GM21528 (cell line): ENCODE data around the gene HSPBP1.
"Not testable (repeated sequence)": the region's sequence is repeated elsewhere in the genome, so short reads cannot be mapped to it uniquely, and the experiment has no call there.

Experiments used
- ATAC-seq: cut with Tn5 transposase; IDR thresholded peaks from one replicate; pipeline ENCODE4 v1.9.1; 2021; ENCODE audit warnings: mild to moderate bottlenecking, moderate library complexity; ENCODE audit not compliant: unreplicated experiment, low FRiP score

The HSPBP1 gene

DNA sequence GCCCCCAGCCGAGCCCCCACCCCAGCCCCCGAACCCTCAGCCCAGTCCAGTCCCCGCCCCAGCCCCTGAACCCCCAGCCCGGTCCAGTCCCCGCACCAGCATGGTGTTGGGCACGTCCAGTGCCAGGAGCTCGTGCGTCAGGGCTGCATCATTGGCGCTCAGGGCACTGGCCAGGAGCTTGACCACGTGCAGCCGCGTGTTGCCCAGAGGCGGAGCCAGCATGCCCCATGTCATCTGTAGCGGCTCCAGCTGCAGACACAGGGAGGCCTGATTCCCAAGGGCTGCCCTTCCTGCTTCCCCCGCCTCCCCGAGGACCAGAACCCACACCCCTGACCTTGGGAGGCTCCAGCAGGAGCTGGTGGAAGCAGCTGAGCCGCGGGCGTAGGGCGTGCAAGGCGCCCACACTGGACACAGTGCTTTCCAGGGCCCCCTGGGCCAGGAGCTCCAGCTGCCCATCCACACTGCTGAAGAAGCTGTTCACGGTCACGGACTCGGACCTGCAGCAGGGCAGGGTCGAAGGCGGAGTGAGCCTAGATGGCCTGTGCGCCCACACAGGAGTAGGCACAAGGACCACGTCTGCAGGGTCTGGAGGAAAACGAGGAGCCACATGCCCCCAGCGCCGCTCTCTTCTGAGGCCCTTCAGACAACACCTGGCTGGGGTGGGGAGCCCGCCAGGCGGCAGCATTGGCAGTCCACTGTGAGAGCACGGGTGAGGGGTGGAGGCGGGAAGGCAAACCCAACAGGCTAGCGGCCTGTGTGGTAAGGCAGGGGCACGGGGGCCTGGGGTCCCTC, 38.6 kb downstream of the HSPBP1 start:
- ATAC-seq = no peak

DNA sequence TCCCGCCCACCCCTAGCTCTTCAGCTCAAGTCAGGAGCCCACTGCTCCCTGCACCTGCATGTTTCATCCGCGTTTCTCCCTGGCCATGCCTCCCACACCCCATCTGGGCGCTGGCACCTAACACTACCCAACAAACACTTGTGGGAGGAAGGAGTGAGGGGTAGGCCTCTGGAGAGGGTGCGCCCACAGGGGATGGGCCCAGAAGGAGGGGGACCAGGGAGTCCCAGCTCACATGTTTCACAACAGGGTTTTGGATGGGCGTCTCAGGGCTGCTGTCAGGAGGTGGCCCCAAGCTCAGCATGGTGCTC, 39.2 kb downstream of the HSPBP1 start:
- no peak for ATAC-seq

DNA sequence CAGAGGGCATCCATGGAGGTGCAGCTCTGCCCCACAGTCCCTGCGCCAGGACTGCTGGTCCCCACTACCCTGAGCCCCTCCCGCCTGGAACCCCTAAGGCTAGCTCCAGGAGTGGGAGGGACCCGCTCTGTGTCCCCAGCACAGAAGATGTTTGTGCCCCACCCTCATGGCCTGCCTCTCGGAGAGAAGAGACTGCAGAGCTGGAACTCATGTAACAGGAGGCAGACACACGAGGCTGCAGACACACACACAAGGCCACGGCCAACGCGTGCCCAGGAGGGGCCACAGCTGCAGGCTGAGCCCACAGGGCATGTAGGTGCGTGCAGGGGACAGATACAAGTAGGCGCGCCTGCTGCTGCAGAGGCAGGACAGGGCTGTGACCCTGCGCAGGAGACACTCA, 40.9 kb downstream of the HSPBP1 start:
- no peak for ATAC-seq

GRCh38 chr19:55238030-55238429, 41.9 kb downstream of the HSPBP1 start:
- no peak for ATAC-seq

DNA sequence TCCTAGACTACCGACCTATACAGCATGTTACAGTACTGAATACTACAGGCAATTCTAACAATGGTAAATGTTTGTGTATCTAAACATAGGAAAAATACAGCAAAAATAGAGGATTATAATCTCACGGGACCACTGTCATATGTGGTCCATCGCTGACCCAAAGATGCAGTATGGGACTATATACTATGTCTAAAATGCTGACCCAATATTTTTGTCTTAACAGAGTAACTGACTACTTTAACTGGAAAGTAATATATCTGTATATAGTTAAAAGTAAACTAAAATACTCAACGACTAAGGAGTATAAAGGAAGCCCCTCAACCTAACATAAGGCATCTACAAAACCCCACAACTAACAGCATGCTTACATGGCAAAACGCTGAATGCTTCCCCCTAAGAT, 46.9 kb downstream of the HSPBP1 start:
- no peak for ATAC-seq

DNA sequence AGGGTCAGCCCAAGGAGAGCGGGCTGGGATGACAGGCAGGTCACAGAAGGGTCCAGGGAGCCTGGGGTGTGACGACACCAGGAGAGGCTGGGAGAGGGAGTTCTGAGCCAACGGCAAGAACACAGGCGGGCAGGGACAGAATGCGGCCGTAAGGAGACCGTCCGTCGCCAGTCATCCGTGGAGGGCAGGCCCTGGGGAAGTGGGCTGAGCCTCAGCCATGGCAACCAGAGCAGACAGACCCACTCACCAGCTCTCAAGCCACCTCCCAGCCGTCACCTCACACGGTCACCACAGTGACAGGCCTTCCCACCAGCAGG, 47.7 kb downstream of the HSPBP1 start:
- no peak for ATAC-seq

GRCh38 chr19:55231391-55232285, 48.3 kb downstream of the HSPBP1 start:
- no peak for ATAC-seq

DNA sequence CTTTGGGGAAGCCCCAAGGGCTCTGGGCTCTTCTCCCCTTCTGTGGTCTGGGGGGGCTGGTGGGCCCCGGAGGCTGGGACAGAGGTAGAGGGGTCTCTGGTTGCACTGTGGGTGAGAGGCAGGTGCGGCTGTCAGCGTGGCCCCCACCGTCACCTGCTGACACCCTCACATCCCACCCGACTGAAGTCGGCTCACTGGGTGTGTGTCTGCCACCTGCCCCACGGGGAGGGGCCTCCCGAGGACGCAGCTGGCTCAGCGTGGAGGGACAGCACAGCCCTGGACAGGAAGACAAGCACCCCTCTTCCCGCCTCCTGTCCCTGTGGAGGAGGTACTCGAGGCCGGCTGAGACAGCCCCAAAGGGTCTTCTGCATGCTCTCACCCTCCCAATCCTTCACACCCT, 49.1 kb downstream of the HSPBP1 start:
- no peak for ATAC-seq

DNA sequence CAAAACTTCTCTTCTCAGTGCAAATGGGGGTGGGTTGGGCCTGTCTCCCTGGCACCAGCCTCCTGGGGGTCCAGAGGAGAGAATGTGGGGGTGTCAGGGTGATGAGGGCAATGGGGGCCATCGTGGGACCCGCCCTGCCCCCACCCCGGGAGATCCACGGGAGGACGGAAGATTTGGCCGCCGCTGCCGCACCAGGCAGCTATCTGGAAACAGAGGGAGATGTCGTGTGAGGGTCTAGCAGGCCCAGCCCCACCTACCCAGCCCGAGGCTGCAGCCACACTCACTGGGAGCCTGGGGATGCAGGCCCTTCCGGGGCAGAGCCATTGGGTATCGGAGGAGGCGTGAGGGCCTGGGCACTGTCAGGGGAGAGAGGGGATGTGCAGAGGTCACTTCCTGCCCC, 49.6 kb downstream of the HSPBP1 start:
- ATAC-seq = no peak

GRCh38 chr19:55229789-55230182, 50.1 kb downstream of the HSPBP1 start:
- ATAC-seq = no peak

- ATAC-seq = no peak
These were observed 50.6 kb downstream of the HSPBP1 start for GRCh38 chr19:55229145-55229788.

DNA sequence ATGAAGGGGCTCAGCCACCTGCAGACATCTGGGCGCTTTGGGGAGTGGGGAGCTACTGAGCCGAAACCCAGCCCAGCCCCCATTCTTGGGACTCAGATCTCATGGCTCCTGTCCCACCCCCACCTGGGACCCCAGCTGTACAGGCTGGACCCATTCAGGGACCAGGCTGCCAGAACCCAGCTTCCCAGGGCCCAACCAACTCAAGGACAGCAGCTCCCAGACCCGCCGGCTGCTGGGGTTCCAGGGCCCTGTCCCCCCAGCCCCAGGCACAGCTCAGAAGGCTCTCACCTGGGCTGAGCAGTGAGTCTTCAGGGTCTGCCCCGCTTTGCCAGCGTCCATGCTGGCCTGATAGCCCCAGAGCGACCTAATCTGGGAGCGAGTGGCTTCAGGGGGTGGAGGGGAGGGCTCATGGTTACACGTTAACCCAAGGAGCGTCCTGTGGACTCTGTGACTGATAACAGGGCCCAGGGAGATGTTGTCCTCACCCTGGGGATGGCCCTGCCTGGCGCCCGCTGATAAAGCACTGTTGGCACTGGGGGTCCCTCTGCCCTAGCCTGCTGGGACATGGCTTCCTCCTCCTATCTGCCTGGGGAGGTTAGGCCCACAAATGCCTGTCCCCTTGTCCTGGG, 51.4 kb downstream of the HSPBP1 start, which contains the start of gene TMEM86B:
Gene TMEM86B, minus strand, starts transcription at position 361 of the 629 bp plus-strand sequence. Its CDS starts 22 bp downstream, at position 339.
- ATAC-seq = no peak

DNA sequence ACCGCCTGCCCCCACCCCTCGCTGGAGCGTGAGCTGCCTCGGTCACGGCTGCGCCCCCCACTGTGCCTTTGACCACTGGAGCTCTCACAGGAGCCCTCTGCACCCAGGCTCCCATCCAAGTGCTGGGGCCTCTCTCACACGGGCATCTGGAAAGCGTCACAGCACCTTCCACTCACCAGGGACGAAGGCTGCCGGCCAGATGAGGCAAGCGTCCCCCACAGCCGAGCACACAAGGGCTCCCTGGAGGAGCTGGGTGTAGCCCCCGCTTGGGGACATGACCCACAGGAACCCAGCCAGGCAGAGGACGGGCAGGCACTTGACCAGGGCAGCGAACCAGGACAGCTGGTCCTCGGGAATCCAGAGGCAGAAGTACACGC, 51.9 kb downstream of the HSPBP1 start:
- ATAC-seq = no peak

DNA sequence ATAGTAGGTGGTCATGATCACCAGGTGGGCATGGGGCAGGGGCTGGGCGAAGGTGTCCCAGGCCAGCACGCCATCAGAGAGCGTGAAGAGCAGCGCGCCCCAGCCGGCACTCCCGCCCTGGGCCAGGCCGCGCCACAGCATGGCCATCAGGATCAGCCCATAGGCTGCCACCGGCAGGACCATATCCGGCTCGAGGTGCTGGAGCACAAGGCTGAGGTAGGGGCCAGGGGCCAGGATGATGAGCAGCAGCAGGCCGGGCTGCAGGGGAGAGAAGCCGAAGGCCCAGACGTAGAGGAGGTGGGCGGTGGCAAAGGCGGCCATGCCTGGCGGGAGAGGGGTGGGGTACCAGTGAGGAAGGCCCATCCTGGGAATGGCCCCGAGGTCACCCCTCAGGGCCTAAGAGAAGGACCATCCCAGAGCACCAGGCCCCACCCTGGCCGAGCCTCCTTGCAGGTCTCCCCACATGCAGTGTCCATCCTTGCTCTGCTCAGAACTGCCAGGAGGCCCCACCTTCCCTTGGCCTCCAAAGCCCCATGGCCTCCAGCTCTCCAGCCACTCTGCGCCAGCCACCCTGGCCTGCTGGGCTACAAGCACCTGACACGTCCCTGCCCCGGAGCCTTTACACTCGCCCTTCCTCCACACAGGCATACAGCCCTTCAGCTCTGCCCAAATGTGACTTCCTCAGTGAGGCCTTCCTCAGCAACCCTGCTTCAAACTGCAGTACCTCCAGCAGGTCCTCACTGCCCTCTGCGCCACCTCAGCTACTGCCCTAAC, 52.5 kb downstream of the HSPBP1 start:
- ATAC-seq = no peak

- ATAC-seq = no peak
These were observed 53.1 kb downstream of the HSPBP1 start for GRCh38 chr19:55226788-55227187.

- ATAC-seq = no peak
These were observed 53.6 kb downstream of the HSPBP1 start for GRCh38 chr19:55226273-55226672.

DNA sequence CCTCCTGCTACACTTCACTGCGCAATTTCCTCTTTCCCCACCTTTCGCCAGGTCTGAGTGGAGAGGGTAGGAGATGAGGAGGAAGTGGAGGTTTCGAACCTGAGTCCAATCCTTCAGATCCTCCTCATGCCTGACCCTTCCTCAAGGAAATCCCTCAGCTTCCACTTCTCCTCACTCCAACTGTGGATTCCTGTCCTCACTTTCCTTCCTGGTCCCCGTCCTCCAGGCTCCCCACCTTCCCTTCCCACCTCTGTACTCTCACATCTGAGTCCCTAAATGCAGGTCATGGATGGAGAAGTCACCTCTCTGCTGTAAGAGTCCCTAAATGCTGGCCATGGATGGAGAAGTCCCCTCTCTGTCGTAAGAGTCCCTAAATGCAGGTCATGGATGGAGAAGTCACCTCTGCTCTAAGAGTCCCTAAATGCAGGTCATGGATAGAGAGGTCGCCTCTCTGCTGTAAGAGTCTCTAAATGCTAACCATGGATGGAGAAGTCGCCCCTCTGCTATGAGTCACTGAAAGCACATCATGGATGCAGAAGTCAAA, 54.4 kb downstream of the HSPBP1 start:
- ATAC-seq = no peak

DNA sequence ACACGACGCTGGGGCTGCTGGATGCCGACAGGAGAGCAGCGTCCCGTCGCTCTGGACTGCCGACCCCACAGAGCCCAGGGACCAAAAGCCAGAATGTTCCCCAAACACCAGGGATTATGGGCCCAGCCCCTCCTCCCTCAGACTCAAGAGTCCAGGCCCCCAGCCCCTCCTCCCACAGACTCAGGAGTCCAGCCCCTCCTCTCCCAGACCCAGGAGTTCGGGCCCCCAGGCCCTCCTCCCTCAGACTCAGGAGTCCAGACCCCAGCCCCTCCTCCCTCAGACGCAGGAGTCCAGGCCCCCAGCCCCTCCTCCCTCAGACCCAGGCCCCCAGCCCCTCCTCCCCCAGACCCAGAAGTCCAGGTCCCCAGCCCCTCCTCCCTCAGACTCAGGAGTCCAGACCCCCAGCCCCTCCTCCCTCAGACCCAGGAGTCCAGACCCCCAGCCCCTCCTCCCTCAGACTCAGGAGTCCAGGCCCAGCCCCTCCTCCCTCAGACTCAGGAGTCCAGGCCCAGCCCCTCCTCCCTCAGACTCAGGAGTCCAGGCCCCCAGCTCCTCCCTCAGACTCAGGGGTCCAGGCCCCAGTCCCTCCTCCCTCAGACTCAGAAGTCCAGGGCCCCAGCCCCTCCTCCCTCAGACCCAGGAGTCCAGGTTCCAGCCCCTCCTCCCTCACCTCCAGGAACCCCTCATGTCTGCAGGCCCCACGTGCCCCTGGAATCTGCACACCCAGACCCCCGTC, 55.1 kb downstream of the HSPBP1 start:
- not testable (repeated sequence) for ATAC-seq

DNA sequence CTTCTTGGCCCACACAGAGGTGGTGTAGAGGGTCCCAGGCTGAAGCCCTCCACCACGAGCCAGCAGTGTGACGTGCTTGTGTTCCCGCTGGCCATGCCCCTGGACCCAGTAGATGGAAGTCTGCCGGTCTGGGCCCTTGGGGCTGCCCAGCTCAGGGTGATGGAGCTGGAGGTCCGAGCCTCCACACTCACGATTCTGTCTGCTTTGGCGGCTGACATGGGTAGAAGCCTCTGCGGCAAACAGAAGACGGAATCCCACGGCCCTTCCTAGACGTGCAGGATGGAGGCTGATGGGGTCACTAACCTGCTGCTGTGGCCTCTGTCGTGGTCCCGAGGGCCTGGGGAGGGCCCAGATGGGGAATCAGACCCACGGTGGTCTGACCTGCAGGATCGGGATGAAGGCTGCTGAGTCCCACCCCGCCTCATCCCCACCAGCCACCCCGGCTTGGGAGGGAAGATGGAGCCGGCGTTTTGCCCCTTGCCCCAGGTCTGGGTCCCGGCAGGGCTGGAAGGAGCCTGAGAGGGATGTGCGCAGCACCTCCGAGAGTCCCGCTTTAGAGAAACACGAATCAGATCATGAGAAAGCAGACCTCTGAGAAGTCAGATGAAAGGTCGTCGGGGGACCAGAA, 55.8 kb downstream of the HSPBP1 start:
- no peak for ATAC-seq
